Medulla oblongata (tissue), 1 donor: Measurements from ENCODE around the gene LRRC25.

Source experiments
- DNase-seq: peaks from one replicate; pipeline ENCODE4 v3.0.0-alpha.2; 2015; ENCODE audit errors: extremely low spot score

LRRC25 gene

DNA sequence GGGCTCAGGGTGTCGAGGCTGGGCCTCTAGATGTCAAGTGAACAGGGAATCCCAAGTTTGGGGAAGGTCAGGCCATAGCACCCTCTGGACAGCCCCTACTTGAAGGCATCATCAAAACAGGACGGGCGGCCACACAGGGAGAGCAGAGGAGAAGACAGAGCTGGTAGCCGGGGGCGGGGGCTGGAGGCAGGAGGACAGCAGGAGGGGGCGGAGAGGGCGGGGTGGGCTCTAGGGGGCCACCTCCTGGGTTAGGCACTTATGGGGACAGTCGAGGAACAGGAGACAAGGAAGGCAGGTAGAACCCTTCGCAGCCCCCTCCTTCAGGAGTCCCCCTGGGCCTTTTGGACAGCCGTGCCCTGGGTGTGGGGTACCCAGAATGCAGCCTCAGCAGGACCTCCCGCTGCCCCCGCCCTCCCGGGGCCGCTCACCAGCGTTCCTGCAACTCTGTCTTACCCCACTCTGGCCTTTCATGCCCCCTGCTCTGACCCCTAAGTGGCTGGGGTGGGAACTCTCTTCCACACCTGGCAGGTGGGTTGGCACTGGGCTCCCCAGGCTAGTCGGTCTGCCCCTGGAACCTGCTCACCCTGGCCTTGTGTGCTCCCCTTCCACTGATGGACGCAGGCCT is 27.6 kb upstream of the LRRC25 start:
- no peak for DNase-seq

GRCh38 chr19:18424122-18424889 is 26.9 kb upstream of the LRRC25 start:
- no peak for DNase-seq

GRCh38 chr19:18423258-18424020 is 26.0 kb upstream of the LRRC25 start:
- DNase-seq: no peak

DNA sequence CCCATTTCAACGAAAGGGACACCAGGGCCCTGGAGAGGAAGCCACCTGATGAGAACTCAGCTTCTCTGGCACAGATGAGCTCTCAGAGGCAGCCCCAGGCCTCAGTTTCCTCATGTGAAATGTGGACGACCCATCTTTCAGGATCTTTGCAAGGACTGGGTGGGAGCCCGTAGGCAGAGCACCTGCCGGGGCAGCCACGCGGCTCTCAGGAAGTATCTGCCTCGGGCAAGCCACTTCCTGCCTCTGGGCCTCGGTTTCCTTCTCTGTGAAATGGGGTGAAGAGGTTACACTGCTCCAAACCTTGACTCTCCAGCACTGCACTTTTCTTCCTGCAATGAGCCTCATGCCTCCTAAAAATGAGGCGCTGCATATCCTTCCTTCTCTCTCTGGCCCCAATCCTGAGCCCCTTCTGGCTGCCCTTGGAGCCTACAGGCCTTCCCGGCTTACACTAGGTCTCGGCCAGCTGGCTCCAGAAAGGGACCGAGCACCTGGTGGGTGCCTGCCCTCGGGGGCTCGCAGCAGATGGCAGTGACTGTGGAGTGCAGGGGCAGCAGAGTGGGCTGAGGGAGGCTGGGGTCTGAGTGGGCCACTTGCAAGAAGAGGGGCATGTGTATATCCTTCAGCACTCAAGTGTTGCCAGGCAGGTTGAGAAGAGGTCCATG is 25.2 kb upstream of the LRRC25 start:
- no peak for DNase-seq

DNA sequence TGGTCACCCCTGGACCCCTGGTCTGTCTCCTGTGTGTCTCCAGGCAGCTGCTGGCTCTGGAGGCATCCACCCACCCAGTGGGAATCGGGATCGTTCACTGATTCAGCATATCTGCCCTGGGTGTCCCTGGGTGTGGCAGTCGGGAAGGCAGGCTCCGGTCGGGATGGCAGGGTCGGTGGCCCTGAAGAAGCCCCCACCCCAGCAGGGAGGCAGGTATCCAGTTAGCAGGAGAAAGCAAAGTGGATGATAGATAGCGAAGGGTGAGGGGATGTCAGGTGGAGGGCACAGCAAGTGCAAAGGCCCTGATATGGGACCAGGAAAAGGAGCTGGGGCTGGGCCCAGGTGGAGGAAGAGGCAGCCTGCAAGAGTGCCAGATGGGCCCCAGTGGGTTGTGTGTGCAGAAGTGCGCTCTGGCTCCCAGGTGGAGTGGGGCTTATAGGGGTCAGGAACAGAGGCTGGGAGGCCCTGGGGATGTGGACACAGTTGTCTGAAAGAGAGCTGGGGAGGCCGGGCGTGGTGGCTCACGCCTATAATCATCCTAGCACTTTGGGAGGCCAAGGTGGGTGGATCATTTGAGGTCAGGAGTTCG is 24.0 kb upstream of the LRRC25 start:
- DNase-seq: no peak

DNA sequence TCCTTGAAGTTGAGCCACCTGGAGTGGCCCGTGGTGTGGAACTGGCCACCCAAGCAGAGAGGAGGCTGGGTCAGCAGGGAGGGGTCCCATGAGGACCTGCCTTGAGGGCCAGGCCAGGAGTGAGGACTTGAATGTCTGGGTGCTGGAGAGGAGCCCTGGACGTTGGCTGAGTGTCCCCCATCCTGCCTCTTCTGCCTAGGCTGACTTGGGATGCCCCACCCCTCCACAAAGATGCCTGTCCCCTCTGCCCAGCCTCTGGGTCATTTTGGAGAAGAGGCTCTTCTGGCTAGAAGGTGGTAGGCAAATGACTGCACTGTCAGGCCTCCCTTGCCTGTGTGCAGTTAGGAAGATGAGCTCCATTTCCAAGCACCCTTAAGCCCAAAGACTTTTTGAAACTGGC is 23.5 kb upstream of the LRRC25 start:
- no peak for DNase-seq

DNA sequence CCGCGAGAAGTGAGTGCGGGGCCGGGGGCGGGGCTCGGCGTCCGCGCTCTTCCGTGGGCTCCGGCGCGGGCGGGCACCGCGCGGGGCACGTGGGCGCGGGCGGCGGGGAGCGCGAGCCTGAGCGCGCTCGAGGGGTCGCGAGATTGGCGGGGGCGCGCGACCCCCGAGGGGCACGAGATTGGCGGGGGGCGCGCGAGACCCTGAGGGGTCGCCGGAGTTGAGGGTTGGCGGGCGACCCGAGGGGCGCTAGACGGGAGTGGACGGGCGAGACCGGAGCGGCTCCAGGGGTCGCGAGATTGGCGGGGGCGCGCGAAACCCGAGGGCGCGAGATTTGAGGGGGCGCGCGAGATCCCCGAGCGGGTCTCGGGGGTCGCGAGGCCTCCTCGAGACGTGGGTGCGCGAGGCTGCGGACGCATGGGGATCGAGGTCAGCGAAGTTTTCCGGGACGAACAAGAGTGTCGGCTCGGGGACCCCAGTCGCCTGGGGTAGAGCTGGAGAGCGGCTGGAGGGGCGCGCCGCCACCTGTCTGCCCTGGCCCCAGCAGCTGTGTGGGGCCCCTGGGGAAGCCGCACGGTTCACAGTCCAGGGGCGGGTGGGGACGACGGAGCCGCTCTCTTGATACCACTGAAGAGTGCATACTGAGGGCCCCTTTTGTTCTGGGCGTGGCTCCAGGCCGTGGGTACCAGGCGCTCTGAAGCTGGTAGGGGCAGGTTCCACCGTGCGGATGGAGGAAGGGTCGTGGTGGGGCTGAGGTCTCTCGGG is 22.5 kb upstream of the LRRC25 start:
- no peak for DNase-seq

DNA sequence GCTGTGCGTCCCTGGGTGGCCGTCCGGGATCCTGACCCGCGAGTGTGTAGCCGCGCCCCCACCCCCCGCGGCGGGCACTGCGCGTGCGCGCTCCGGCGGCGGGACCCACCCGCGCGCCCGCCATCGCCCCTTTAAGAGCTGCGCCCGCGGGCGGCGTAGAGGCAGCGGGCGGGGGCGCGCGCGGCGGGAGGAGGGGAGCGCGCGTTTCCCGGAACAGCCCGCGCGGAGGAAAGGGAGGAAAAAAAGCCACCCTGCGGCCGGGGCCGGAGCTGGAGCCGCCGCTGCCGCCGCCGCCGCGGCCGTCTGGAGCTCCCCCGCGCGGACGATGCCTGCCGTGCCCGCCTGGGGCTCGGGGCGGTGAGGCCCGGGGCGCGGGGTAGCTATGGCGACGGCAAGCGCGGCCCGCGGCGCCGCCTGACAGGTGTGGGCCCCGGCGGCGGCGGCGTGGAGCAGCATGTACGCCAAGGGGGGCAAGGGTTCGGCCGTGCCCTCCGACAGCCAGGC is 21.8 kb upstream of the LRRC25 start, which contains the start of gene SSBP4:
Gene SSBP4 (plus strand): TSS at position 204 of the 504 bp plus-strand sequence. CDS start 251 bp downstream, at position 455.
- DNase-seq: peak; percentile 78

- DNase-seq: no peak
Measured at GRCh38 chr19:18418483-18419194, 21.2 kb upstream of the LRRC25 start.

DNA sequence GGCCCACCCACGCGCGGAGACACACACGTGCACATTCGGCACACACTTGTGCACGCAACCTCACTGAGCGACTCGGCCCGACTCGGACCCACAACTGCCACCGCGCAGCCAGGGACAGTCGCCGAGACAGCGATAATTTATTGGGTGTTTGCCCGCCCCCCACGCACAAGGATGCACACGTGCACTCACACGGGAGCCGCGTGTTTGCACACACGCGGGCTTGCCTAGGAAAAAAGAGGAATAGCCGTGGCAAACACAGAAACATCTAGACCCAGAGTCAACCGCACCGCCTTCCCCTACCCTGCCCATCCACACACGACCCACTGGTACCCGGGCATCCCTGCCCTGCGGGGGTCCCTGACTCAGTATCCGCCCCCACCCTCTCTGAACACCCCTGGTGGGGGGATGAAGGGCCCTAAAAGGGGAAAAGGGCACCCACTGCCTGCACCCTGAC is 20.6 kb upstream of the LRRC25 start:
- no peak for DNase-seq

DNA sequence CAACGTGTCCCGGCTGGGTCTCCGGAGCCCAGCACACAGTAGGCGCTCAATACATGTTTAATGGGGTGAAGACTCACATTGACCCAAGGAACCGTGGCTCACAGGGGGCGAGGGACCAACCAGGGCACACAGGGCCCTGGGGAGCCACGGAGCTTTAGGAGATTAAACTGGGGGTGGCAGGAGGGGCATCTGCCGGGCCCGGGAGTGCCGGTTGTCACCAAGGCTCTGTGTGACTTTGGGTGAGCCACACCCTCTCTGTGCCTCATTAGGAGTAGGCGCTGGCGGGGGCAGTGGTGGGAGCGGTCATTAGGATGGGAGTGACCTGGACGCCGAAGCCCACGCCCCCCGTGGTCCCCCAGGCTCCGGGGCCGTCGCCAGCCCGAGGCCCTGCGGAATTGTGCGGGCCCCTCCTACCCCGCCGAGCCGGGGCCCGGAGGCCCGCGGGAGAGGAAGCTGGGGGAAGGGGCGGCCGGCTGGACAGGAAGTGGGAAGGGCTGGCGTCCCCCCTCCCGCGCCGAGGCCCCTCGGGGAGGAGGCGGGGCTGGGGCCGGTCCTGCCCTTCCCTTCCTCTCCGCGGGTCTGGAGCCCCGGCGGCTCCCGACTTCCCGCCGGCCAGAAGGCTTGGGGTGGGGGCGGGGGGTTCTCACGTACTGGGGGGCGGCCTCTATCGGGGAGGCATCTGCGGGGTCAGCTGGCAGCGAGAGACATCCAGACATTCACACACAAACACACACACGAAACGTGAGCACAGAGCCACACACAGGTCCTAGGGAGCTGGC is 20.0 kb upstream of the LRRC25 start:
- peak; percentile 69 for DNase-seq

DNA sequence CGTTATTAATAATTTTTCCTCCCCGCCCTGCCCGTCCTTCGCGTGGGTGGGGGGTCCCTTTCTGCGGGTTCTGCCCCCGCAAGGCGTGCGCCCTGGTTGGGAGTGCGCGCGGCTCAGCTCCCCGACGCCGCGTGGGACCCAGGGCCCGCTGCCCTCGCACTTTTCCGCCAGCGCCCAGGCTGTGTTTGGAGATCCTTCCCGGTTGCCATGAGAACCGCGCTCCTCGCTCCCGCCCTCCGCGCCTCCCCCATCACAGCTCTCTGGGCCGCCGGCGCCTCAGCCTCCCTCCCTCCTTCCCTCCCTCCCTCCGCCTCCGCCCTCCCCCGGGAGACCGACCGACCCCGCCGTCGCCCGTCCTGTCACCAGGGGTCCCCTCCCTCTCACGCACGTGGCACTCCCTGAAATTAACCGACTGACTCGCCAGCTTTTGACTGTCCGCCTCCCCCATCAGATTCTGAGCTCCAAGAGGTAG is 19.4 kb upstream of the LRRC25 start:
- peak; percentile 82 for DNase-seq

GRCh38 chr19:18415178-18415867 is 17.9 kb upstream of the LRRC25 start:
- DNase-seq: peak; percentile 66

GRCh38 chr19:18414504-18415177 is 17.2 kb upstream of the LRRC25 start:
- no peak for DNase-seq

DNA sequence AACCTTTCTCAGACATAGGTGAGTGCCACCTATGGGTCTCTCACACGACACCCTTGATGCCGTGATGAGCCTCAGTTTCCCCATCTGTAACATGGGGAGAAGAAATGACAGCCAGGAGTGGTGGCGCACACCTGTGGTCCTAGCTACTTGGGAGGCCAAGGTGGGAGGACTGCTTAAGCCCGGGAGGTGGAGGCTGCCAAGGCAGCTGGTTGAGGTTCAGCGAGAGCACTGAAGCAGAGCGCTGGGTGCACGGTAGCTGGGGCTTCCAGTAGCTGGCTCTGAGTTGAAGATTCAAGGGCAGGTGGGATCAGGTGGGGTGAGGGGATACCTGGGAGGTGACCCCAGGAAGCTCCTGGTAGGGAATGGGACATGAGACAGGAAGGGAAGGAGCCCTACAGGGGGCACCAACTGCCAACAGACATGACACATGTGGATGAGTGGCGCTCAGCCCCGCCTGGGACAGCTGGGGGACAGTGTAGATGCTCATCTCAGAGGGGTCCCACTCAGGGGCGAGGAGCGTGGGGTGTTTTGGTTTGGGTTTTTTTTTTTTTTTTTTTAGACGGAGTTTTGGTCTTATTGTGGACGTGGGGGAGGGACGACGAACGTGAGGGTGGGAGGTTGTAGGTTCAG is 15.3 kb upstream of the LRRC25 start:
- no peak for DNase-seq

DNA sequence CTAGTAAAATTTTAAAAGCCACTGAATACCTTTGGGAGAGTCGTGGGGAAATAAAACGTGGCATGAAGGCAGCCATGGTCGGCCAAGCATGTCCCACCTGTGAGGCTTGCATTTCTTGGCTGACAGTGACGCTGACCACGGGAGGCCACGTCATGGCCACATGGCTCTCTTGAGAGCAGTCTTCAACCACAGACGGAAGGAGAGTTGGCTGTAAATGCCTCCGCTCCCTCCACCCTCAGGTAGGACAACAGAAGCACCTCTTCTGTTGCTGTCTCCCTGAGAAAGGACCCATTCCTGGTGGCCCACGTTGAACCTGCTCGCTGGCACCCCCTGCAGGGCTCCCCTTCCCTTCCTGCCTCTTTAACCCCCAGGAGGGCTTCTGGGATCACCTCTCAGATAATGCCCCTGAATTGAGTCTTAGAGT is 10.6 kb upstream of the LRRC25 start:
- DNase-seq: no peak

DNA sequence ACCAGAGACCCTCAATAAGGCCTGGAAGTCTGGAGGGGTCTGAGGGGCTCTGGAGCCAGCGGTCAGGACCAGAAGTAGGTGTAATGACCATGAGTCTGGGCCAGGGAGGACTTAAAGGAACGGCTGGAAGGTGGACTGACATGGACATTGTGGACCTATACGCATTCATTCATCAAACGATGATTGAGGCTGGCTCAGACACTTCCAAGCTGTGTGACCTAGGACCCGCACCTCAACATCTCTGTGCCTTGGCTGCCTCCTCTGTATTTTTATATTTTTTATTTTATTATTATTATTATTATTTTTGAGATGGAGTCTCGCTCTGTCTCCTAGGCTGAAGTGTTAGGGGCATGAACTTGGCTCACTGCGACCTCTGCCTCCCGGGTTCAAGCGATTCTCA is 9.3 kb upstream of the LRRC25 start:
- no peak for DNase-seq
